CD4-positive, CD25-positive, alpha-beta regulatory T cell (primary cell): Measurements from ENCODE around the gene FUNDC2. TPM values are rescaled to one million over a fixed set of nuclear protein-coding genes. Genes with fewer than 3 reads are reported as not detected.
"Not testable (repeated sequence)": the region's sequence is repeated elsewhere in the genome, so short reads cannot be mapped to it uniquely, and the experiment has no call there.

Source experiments
- ATAC-seq, 2 donors: fragments of 150-1000 bp; cut with Tn5 transposase; one replicate each; pipeline ENCODE4 v1.10.0; 2021; ENCODE audit warnings: low read depth in 2 of 2, moderate number of reproducible peaks in 2 of 2, moderate library complexity in 1 of 2
- DNase-seq, 3 donors: peaks; one replicate each; pipeline versions ENCODE4 v3.0.0 to v3.0.0-alpha.2; 2012 to 2022; ENCODE audit warnings: mixed read lengths in 1 of 3
- H3K27ac ChIP-seq: one replicate; pipeline ENCODE4 v1.7.0; 2013; ENCODE audit warnings: mild to moderate bottlenecking, low read length; ENCODE audit not compliant: insufficient read depth, poor library complexity, severe bottlenecking
- H3K27me3 ChIP-seq: one replicate; pipeline ENCODE4 v1.7.0; 2013; ENCODE audit warnings: low read length; ENCODE audit not compliant: control insufficient read depth, insufficient read depth
- H3K36me3 ChIP-seq: one replicate; pipeline ENCODE4 v1.7.0; 2013; ENCODE audit warnings: mild to moderate bottlenecking, low read length, moderate library complexity; ENCODE audit not compliant: control insufficient read depth, insufficient read depth
- H3K4me1 ChIP-seq: 2 replicates; pipeline ENCODE4 v1.7.0; 2013; ENCODE audit warnings: mild to moderate bottlenecking, low read length; ENCODE audit not compliant: insufficient read depth, control insufficient read depth, poor library complexity, severe bottlenecking
- H3K4me3 ChIP-seq: one replicate; pipeline ENCODE4 v1.7.0; 2013; ENCODE audit warnings: low read depth, mild to moderate bottlenecking, low read length, moderate library complexity
- H3K9me3 ChIP-seq, 2 experiments: 1 replicate in 1 of 2; 2 replicates in 1 of 2; pipeline ENCODE4 v1.7.0; 2013; ENCODE audit warnings: low read length in 2 of 2, mild to moderate bottlenecking in 1 of 2, moderate library complexity in 1 of 2; ENCODE audit not compliant: control insufficient read depth in 2 of 2
- H3K27ac Mint-ChIP-seq, 3 donors: one replicate each; pipeline ENCODE4 v1.8.0; 2020 to 2022; ENCODE audit warnings: mild to moderate bottlenecking in 3 of 3, mixed read lengths in 3 of 3, moderate library complexity in 2 of 3
- H3K27me3 Mint-ChIP-seq: one replicate; pipeline ENCODE4 v1.8.0; 2022; ENCODE audit warnings: mild to moderate bottlenecking, mixed read lengths
- H3K36me3 Mint-ChIP-seq: one replicate; pipeline ENCODE4 v1.8.0; 2020; ENCODE audit warnings: mixed read lengths
- H3K4me1 Mint-ChIP-seq, 4 donors: one replicate each; pipeline ENCODE4 v1.8.0; 2020 to 2022; ENCODE audit warnings: mixed read lengths in 4 of 4, mild to moderate bottlenecking in 1 of 4
- H3K4me3 Mint-ChIP-seq, 4 donors: one replicate each; pipeline ENCODE4 v1.8.0; 2020 to 2022; ENCODE audit warnings: mild to moderate bottlenecking in 4 of 4, mixed read lengths in 4 of 4, moderate library complexity in 3 of 4
- H3K9me3 Mint-ChIP-seq, 7 donors: one replicate each; pipeline ENCODE4 v1.8.0; 2020 to 2022; ENCODE audit warnings: mixed read lengths in 7 of 7, mild to moderate bottlenecking in 3 of 7, moderate library complexity in 2 of 7
- polyA plus RNA-seq, 4 donors: library from polyadenylated mRNA; unstranded; fragments of 300-500 nt; fragmentation: Illumina TruSeq; gene quantifications; one replicate each; pipeline ENCODE4 v1.2.3, GENCODE V29; 2021
- total RNA-seq: library from RNA; stranded (reverse); gene quantifications from one replicate; pipeline ENCODE4 v1.2.3, GENCODE V29; 2022

FUNDC2 gene
- total and polyA plus RNA-seq, 5 donors from 2014 or later, result 36.9 to 185 (median 169) TPM

GRCh38 chrX:154990496-154990895 lies 36.1 kb upstream of the FUNDC2 start:
- Mint-ChIP-seq H3K4me1 (no peaks in the 10 kb centered on the region), H3K4me3 (no peak overlapping the region), H3K36me3 (no peaks in the 10 kb centered on the region), H3K27ac (no peak overlapping the region), H3K9me3 (peaks cover 0 to 2% (median 0%) of the 10 kb centered on the region in 7 donors), H3K27me3 (peaks cover under 1% of the 10 kb centered on the region)
- no peaks in the 10 kb centered on the region for H3K9me3 ChIP-seq
- no peak overlapping the region for H3K27ac ChIP-seq
- no peak overlapping the region for H3K4me3 ChIP-seq
- no peaks in the 10 kb centered on the region for H3K36me3 ChIP-seq
- no peaks in the 10 kb centered on the region for H3K27me3 ChIP-seq
- DNase-seq, result no peak
- no peak for ATAC-seq
- no peaks in the 10 kb centered on the region for H3K4me1 ChIP-seq

- H3K9me3 Mint-ChIP-seq, result peaks cover 0 to 2% (median 0%) of the 10 kb centered on the region in 7 donors
- no peaks in the 10 kb centered on the region for H3K36me3 Mint-ChIP-seq
- DNase-seq (no peak), ATAC-seq (no peak)
- Histone ChIP-seq H3K27me3 (no peaks in the 10 kb centered on the region), H3K4me1 (no peaks in the 10 kb centered on the region), H3K36me3 (no peaks in the 10 kb centered on the region), H3K27ac (no peak overlapping the region), H3K4me3 (no peak overlapping the region), H3K9me3 (no peaks in the 10 kb centered on the region)
- no peak overlapping the region for H3K27ac Mint-ChIP-seq
- H3K4me3 Mint-ChIP-seq, result no peak overlapping the region
- H3K27me3 Mint-ChIP-seq, result no peaks in the 10 kb centered on the region
- H3K4me1 Mint-ChIP-seq, result no peaks in the 10 kb centered on the region
Measured at GRCh38 chrX:154991039-154991438, 35.6 kb upstream of the FUNDC2 start.

GRCh38 chrX:154991476-154991875 lies 35.2 kb upstream of the FUNDC2 start:
- no peaks in the 10 kb centered on the region for H3K36me3 ChIP-seq
- no peaks in the 10 kb centered on the region for H3K4me1 ChIP-seq
- Mint-ChIP-seq H3K9me3 (peaks cover 0 to 2% (median 0%) of the 10 kb centered on the region in 7 donors), H3K27me3 (no peaks in the 10 kb centered on the region), H3K36me3 (no peaks in the 10 kb centered on the region), H3K4me1 (no peaks in the 10 kb centered on the region), H3K4me3 (no peak overlapping the region), H3K27ac (peak overlapping the region in 1 of 3 donors; percentile 52)
- no peak overlapping the region for H3K4me3 ChIP-seq
- ATAC-seq (no peak), DNase-seq (no peak)
- no peaks in the 10 kb centered on the region for H3K9me3 ChIP-seq
- H3K27ac ChIP-seq, result no peak overlapping the region
- H3K27me3 ChIP-seq, result no peaks in the 10 kb centered on the region

- no peak overlapping the region for H3K4me3 Mint-ChIP-seq
Measured at GRCh38 chrX:154998204-154998880, 28.3 kb upstream of the FUNDC2 start.

GRCh38 chrX:155000841-155001240 lies 25.8 kb upstream of the FUNDC2 start:
- H3K27ac Mint-ChIP-seq, result no peak overlapping the region
- H3K36me3 Mint-ChIP-seq, result no peaks in the 10 kb centered on the region
- no peaks in the 10 kb centered on the region for H3K36me3 ChIP-seq
- peaks cover 22% of the 10 kb centered on the region for H3K27me3 Mint-ChIP-seq
- H3K27ac ChIP-seq, result no peak overlapping the region
- no peaks in the 10 kb centered on the region for H3K4me1 Mint-ChIP-seq
- no peaks in the 10 kb centered on the region for H3K9me3 Mint-ChIP-seq
- DNase-seq (no peak), ATAC-seq (no peak)
- H3K4me3 ChIP-seq, result no peak overlapping the region
- H3K4me1 ChIP-seq, result no peaks in the 10 kb centered on the region
- no peaks in the 10 kb centered on the region for H3K9me3 ChIP-seq
- no peak overlapping the region for H3K4me3 Mint-ChIP-seq
- H3K27me3 ChIP-seq, result peaks cover 4% of the 10 kb centered on the region

More at GRCh38 chrX:154998204-154998880, 28.3 kb upstream of the FUNDC2 start:
- no peaks in the 10 kb centered on the region for H3K4me1 Mint-ChIP-seq
- peaks cover 4% of the 10 kb centered on the region for H3K27me3 ChIP-seq
- no peaks in the 10 kb centered on the region for H3K4me1 ChIP-seq
- no peak for ATAC-seq
- no peaks in the 10 kb centered on the region for H3K9me3 Mint-ChIP-seq
- no peak overlapping the region for H3K27ac ChIP-seq
- no peaks in the 10 kb centered on the region for H3K36me3 ChIP-seq
- H3K27ac Mint-ChIP-seq, result no peak overlapping the region
- no peaks in the 10 kb centered on the region for H3K36me3 Mint-ChIP-seq
- no peaks in the 10 kb centered on the region for H3K9me3 ChIP-seq
- DNase-seq, result no peak
- H3K27me3 Mint-ChIP-seq, result peaks cover 22% of the 10 kb centered on the region
- no peak overlapping the region for H3K4me3 ChIP-seq

GRCh38 chrX:155001873-155002272 lies 24.8 kb upstream of the FUNDC2 start:
- H3K27me3 Mint-ChIP-seq, result peaks cover 22% of the 10 kb centered on the region
- H3K27me3 ChIP-seq, result peaks cover 4% of the 10 kb centered on the region

GRCh38 chrX:155005190-155005589 lies 21.5 kb upstream of the FUNDC2 start:
- no peak for ATAC-seq
- no peaks in the 10 kb centered on the region for H3K4me1 Mint-ChIP-seq

More at GRCh38 chrX:155001873-155002272, 24.8 kb upstream of the FUNDC2 start:
- no peak overlapping the region for H3K27ac ChIP-seq
- no peak for DNase-seq
- no peak overlapping the region for H3K27ac Mint-ChIP-seq
- H3K4me3 Mint-ChIP-seq, result no peak overlapping the region
- no peak overlapping the region for H3K4me3 ChIP-seq
- no peaks in the 10 kb centered on the region for H3K36me3 Mint-ChIP-seq
- no peaks in the 10 kb centered on the region for H3K4me1 Mint-ChIP-seq
- no peaks in the 10 kb centered on the region for H3K9me3 ChIP-seq
- no peak for ATAC-seq
- peaks cover 0 to under 1% (median 0%) of the 10 kb centered on the region in 7 donors for H3K9me3 Mint-ChIP-seq
- H3K36me3 ChIP-seq, result no peaks in the 10 kb centered on the region
- H3K4me1 ChIP-seq, result no peaks in the 10 kb centered on the region

GRCh38 chrX:155006379-155006778 lies 20.3 kb upstream of the FUNDC2 start:
- not testable (repeated sequence) for H3K4me1 Mint-ChIP-seq, H3K27ac ChIP-seq, H3K36me3 ChIP-seq, H3K27me3 Mint-ChIP-seq, H3K9me3 Mint-ChIP-seq, H3K9me3 ChIP-seq, H3K4me1 ChIP-seq, H3K27ac Mint-ChIP-seq, H3K27me3 ChIP-seq, DNase-seq, H3K36me3 Mint-ChIP-seq, H3K4me3 Mint-ChIP-seq, ATAC-seq, H3K4me3 ChIP-seq

More at GRCh38 chrX:155005190-155005589, 21.5 kb upstream of the FUNDC2 start:
- Mint-ChIP-seq H3K27me3 (peaks cover 10% of the 10 kb centered on the region), H3K36me3 (no peaks in the 10 kb centered on the region), H3K27ac (peak overlapping the region in 1 of 3 donors; percentile 40), H3K9me3 (peaks cover 0 to 3% (median 0%) of the 10 kb centered on the region in 7 donors), H3K4me3 (no peak overlapping the region)
- Histone ChIP-seq H3K4me1 (no peaks in the 10 kb centered on the region), H3K27ac (no peak overlapping the region), H3K36me3 (no peaks in the 10 kb centered on the region), H3K4me3 (no peak overlapping the region), H3K27me3 (peaks cover 4% of the 10 kb centered on the region), H3K9me3 (no peaks in the 10 kb centered on the region)
- no peak for DNase-seq
